Measurements from ENCODE around the gene POU6F2.

DNA sequence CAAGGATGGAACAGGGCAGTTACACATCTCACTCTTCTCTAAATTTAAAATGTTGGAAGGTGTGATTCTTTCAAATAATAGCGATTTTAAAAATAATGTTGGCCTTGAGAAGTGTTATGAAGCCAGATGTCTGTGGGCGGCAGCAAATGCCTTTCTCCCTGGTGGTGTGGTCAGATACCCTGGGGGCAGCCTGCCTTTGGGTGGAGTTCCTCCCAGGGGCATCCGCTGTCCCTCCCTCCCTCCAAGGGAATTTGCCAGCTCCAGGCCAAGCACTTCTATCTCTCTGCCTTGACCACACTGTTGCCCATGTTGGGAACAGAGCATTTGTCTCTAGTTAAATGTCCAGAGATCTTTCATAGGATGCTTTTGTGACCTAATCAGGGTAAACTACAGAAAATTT, 121.4 kb downstream of the POU6F2 start:
- TF ChIP-seq ZBTB1 (tag by site-specific recombination; IDR thresholded peaks at IDR 0.05) (no peak), ZNF549 (tag by site-specific recombination; IDR thresholded peaks at IDR 0.05) (no peak)
- TF ChIP-seq, protein P1, sequence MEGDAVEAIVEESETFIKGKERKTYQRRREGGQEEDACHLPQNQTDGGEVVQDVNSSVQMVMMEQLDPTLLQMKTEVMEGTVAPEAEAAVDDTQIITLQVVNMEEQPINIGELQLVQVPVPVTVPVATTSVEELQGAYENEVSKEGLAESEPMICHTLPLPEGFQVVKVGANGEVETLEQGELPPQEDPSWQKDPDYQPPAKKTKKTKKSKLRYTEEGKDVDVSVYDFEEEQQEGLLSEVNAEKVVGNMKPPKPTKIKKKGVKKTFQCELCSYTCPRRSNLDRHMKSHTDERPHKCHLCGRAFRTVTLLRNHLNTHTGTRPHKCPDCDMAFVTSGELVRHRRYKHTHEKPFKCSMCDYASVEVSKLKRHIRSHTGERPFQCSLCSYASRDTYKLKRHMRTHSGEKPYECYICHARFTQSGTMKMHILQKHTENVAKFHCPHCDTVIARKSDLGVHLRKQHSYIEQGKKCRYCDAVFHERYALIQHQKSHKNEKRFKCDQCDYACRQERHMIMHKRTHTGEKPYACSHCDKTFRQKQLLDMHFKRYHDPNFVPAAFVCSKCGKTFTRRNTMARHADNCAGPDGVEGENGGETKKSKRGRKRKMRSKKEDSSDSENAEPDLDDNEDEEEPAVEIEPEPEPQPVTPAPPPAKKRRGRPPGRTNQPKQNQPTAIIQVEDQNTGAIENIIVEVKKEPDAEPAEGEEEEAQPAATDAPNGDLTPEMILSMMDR (tag by site-specific recombination; IDR thresholded peaks at IDR 0.05), result no peak
- TF ChIP-seq, protein P2, sequence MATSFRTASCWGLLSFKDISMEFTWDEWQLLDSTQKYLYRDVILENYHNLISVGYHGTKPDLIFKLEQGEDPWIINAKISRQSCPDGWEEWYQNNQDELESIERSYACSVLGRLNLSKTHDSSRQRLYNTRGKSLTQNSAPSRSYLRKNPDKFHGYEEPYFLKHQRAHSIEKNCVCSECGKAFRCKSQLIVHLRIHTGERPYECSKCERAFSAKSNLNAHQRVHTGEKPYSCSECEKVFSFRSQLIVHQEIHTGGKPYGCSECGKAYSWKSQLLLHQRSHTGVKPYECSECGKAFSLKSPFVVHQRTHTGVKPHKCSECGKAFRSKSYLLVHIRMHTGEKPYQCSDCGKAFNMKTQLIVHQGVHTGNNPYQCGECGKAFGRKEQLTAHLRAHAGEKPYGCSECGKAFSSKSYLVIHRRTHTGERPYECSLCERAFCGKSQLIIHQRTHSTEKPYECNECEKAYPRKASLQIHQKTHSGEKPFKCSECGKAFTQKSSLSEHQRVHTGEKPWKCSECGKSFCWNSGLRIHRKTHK (tag by site-specific recombination; IDR thresholded peaks at IDR 0.05), result no peak
- TF ChIP-seq, protein P3, sequence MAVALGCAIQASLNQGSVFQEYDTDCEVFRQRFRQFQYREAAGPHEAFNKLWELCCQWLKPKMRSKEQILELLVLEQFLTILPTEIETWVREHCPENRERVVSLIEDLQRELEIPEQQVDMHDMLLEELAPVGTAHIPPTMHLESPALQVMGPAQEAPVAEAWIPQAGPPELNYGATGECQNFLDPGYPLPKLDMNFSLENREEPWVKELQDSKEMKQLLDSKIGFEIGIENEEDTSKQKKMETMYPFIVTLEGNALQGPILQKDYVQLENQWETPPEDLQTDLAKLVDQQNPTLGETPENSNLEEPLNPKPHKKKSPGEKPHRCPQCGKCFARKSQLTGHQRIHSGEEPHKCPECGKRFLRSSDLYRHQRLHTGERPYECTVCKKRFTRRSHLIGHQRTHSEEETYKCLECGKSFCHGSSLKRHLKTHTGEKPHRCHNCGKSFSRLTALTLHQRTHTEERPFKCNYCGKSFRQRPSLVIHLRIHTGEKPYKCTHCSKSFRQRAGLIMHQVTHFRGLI (tag by site-specific recombination; IDR thresholded peaks at IDR 0.05), result no peak

Data from HEK293 (cell line).